ENCODE measurements around the gene C22orf23. TPM values are rescaled to one million over a fixed set of nuclear protein-coding genes. Genes with fewer than 3 reads are reported as not detected.
A peak's percentile ranks its signal among the peaks of the same experiment; 100 is the strongest.

The C22orf23 gene
- total and polyA plus RNA-seq, 2 of the 4 experiments (the other 2 are of a cell fraction), result 0.39 to 0.54 TPM

GRCh38 chr22:37998543-37998942, 45.1 kb upstream of the C22orf23 start:
- in situ Hi-C loops (cut with MboI; ENCODE audit: low sequenced_read_pairs) (no loop called here), dilution Hi-C loops (cut with HindIII; ENCODE audit: low sequenced_read_pairs, unreplicated experiment) (no loop called here), intact Hi-C loops (cut with micrococcal nuclease) (loop anchor here (1.0 kb wide), 1 partner anchor 11 kb away; no protein-coding TSS in a partner anchor)
- H3K79me1 ChIP-seq (ENCODE audit: low read depth in 1 of 2, low read length in 2 of 2), result no peaks in the 10 kb centered on the region
- no peak overlapping the region for H3K4me3 ChIP-seq (ENCODE audit: insufficient read depth, low read depth, low read length)
- no peak overlapping the region for H2AFZ ChIP-seq (replicated peaks; ENCODE audit: low read length, poor library complexity)
- CTCF ChIA-PET, result no interaction called here
- no peak overlapping the region for H4K5ac ChIP-seq (ENCODE audit: low read depth, low read length)
- ATAC-seq (ENCODE audit: low read depth) (peak; percentile 28; the same call in 1 of the 2 replicates), DNase-seq (no peak)
- H3K9me1 ChIP-seq (ENCODE audit: insufficient read depth, low read length), result peaks cover 3% of the 10 kb centered on the region; the same call in 1 of the 2 replicates
- TF ChIP-seq MXI1 (IDR thresholded peaks at IDR 0.05; ENCODE audit: borderline replicate concordance, low read depth, low read length) (no peak), MAFK (IDR thresholded peaks at IDR 0.05; ENCODE audit: low read depth, low read length) (no peak), RAD21 (IDR thresholded peaks at IDR 0.05; ENCODE audit: low read length) (no peak), SMC3 (IDR thresholded peaks at IDR 0.05; ENCODE audit: low read depth, low read length) (no peak), POLR2A (IDR thresholded peaks at IDR 0.05; ENCODE audit: low read depth, low read length) (no peak), NFE2L2 (IDR thresholded peaks at IDR 0.05; ENCODE audit: low read depth, low read length) (no peak), USF2 (IDR thresholded peaks at IDR 0.05; ENCODE audit: low read depth, low read length) (no peak), RCOR1 (IDR thresholded peaks at IDR 0.05; ENCODE audit: insufficient replicate concordance, low read length) (no peak), RFX5 (IDR thresholded peaks at IDR 0.05; ENCODE audit: low read depth, low read length) (no peak), CHD1 (IDR thresholded peaks at IDR 0.05; ENCODE audit: low read depth, low read length) (no peak)
- no peak overlapping the region for H3K14ac ChIP-seq (replicated peaks; ENCODE audit: low read depth, low read length)
- peaks cover 11% of the 10 kb centered on the region; the same call in 1 of the 2 replicates for H3K27me3 ChIP-seq (ENCODE audit: control insufficient read depth, insufficient read depth, low read length)
- no peak overlapping the region for H3K23ac ChIP-seq (ENCODE audit: low read depth, low read length)
- no peak overlapping the region for H4K91ac ChIP-seq (ENCODE audit: insufficient read depth, low read depth, low read length)
- no peak overlapping the region for H4K8ac ChIP-seq (ENCODE audit: low read depth in 2 of 2, low read length in 2 of 2)
- no peak overlapping the region for H2AK9ac ChIP-seq (replicated peaks; ENCODE audit: low read depth, low read length, poor library complexity)
- no TSS peak for BruUV-seq (replicated peaks)
- no peaks in the 10 kb centered on the region for H3K36me3 ChIP-seq (ENCODE audit: control insufficient read depth, insufficient read depth, low read length)
- H2AK5ac ChIP-seq (ENCODE audit: low read depth, low read length), result no peak overlapping the region
- H3K4me1 ChIP-seq (ENCODE audit: control insufficient read depth, insufficient read depth, low read length), result peaks cover 3% of the 10 kb centered on the region; the same call in 1 of the 2 replicates
- no peaks in the 10 kb centered on the region for H4K20me1 ChIP-seq (ENCODE audit: insufficient read depth, low read length)
- H3K27ac ChIP-seq (ENCODE audit: insufficient read depth, low read length), result no peak overlapping the region
- no peak overlapping the region for H2BK120ac ChIP-seq (ENCODE audit: low read depth, low read length)
- H2BK5ac ChIP-seq (ENCODE audit: low read depth, low read length, poor library complexity, severe bottlenecking), result no peak overlapping the region
- H3K9ac ChIP-seq (ENCODE audit: low read depth, low read length), result no peak overlapping the region
- H2BK20ac ChIP-seq (ENCODE audit: low read depth, low read length), result no peak overlapping the region
- no peak overlapping the region for H3K4ac ChIP-seq (ENCODE audit: low read depth, low read length)
- 18% methylated on average over 2 of the region's 7 CpGs; no CpG with 5 or more reads in 1 of the 2 experiments for WGBS, 2 experiments (ENCODE audit: extremely low coverage in 2 of 2, insufficient read length in 1 of 2)
- POLR2A ChIA-PET (ENCODE audit: unreplicated experiment), result no interaction called here
- no peak overlapping the region for H2BK15ac ChIP-seq (ENCODE audit: low read depth, low read length)
- no peak overlapping the region for H3K18ac ChIP-seq (ENCODE audit: low read depth, low read length)
- H3K4me2 ChIP-seq (ENCODE audit: low read depth, low read length), result no peak overlapping the region
- no peak overlapping the region for H3K56ac ChIP-seq (ENCODE audit: extremely low read depth, insufficient read depth, low read length)
- H3K9me3 ChIP-seq (ENCODE audit: control insufficient read depth, insufficient read depth, low read length), result no peaks in the 10 kb centered on the region
